IMR-90 (cell line): ENCODE results near the gene CD300C. TPM values are rescaled to one million over a fixed set of nuclear protein-coding genes. Genes with fewer than 3 reads are reported as not detected.
"Not testable (repeated sequence)": the region's sequence is repeated elsewhere in the genome, so short reads cannot be mapped to it uniquely, and the experiment has no call there.

ENCODE experiments used
- ATAC-seq: fragments of 200-7000 bp; cut with Tn5 transposase; 2 replicates; pipeline ENCODE4 v1.9.1; 2020; ENCODE audit warnings: low read depth, mild to moderate bottlenecking, moderate library complexity
- BruUV-seq: library from RNA; stranded (reverse); fragments of 400-500 nt; replicated peaks from 2 replicates; lab custom pipeline; 2021; lab: Mats Ljungman, UMichigan
- CTCF ChIA-PET: fragments of 300-600 bp; formaldehyde crosslinking; extraction: SDS; loops from one replicate; lab custom pipeline; 2021; ENCODE audit warnings: antibody characterized with exemption; lab: Yijun Ruan, JAX
- POLR2A ChIA-PET: fragments of 300-600 bp; sonication (Branson Sonifier 250); formaldehyde crosslinking; loops from one replicate; lab custom pipeline; 2022; ENCODE audit warnings: antibody characterized with exemption; ENCODE audit not compliant: unreplicated experiment; lab: Charles Lee
- DNase-seq: peaks from one replicate; pipeline ENCODE4 v3.0.0; 2013
- H2AFZ ChIP-seq: replicated peaks from 2 replicates; pipeline ENCODE3; 2013; ENCODE audit warnings: low read length, mild to moderate bottlenecking; ENCODE audit not compliant: poor library complexity
- H2AK5ac ChIP-seq: 2 replicates; pipeline ENCODE4 v1.6.1; 2013; ENCODE audit warnings: low read depth, low read length, inconsistent platforms
- H2AK9ac ChIP-seq: replicated peaks from 2 replicates; pipeline ENCODE3; 2013; ENCODE audit warnings: mild to moderate bottlenecking, low read depth, low read length, moderate library complexity; ENCODE audit not compliant: poor library complexity
- H2BK120ac ChIP-seq: 2 replicates; pipeline ENCODE4 v1.6.1; 2013; ENCODE audit warnings: low read depth, low read length, inconsistent platforms
- H2BK15ac ChIP-seq: 3 replicates; pipeline ENCODE4 v1.6.1; 2013; ENCODE audit warnings: low read depth, low read length, inconsistent platforms
- H2BK20ac ChIP-seq: 2 replicates; pipeline ENCODE4 v1.6.1; 2013; ENCODE audit warnings: low read depth, mild to moderate bottlenecking, inconsistent platforms, low read length, moderate library complexity
- H2BK5ac ChIP-seq: 2 replicates; pipeline ENCODE4 v1.6.1; 2013; ENCODE audit warnings: mild to moderate bottlenecking, low read depth, low read length, inconsistent platforms; ENCODE audit not compliant: poor library complexity, severe bottlenecking
- H3K14ac ChIP-seq: replicated peaks from 2 replicates; pipeline ENCODE4 v1.6.1; 2013; ENCODE audit warnings: low read depth, low read length, inconsistent platforms
- H3K18ac ChIP-seq: 2 replicates; pipeline ENCODE4 v1.6.1; 2013; ENCODE audit warnings: low read depth, low read length, control low read depth
- H3K23ac ChIP-seq: 2 replicates; pipeline ENCODE4 v1.6.1; 2013; ENCODE audit warnings: low read depth, low read length, inconsistent platforms
- H3K27ac ChIP-seq: 2 replicates; pipeline ENCODE4 v1.5.1; 2013; ENCODE audit warnings: mild to moderate bottlenecking, control low read depth, low read length; ENCODE audit not compliant: insufficient read depth
- H3K27me3 ChIP-seq: 2 replicates; pipeline ENCODE4 v1.6.1; 2013; ENCODE audit warnings: low read length; ENCODE audit not compliant: control insufficient read depth, insufficient read depth
- H3K36me3 ChIP-seq: 2 replicates; pipeline ENCODE4 v1.6.1; 2013; ENCODE audit warnings: low read length, mixed read lengths; ENCODE audit not compliant: control insufficient read depth, insufficient read depth
- H3K4ac ChIP-seq: 2 replicates; pipeline ENCODE4 v1.6.1; 2013; ENCODE audit warnings: low read depth, low read length, inconsistent platforms
- H3K4me1 ChIP-seq: 2 replicates; pipeline ENCODE4 v1.6.1; 2013; ENCODE audit warnings: low read length, mixed read lengths; ENCODE audit not compliant: control insufficient read depth, insufficient read depth
- H3K4me2 ChIP-seq: 2 replicates; pipeline ENCODE4 v1.6.1; 2013; ENCODE audit warnings: low read depth, mild to moderate bottlenecking, control low read depth, low read length, moderate library complexity
- H3K4me3 ChIP-seq: 2 replicates; pipeline ENCODE4 v1.5.1; 2013; ENCODE audit warnings: low read depth, mild to moderate bottlenecking, control low read depth, low read length, moderate library complexity; ENCODE audit not compliant: insufficient read depth
- H3K56ac ChIP-seq: 2 replicates; pipeline ENCODE4 v1.6.1; 2013; ENCODE audit warnings: low read length, inconsistent platforms; ENCODE audit not compliant: insufficient read depth; ENCODE audit errors: extremely low read depth
- H3K79me1 ChIP-seq, 2 experiments: 2 replicates each; pipeline ENCODE4 v1.6.1; 2013; ENCODE audit warnings: low read length in 2 of 2, inconsistent platforms in 1 of 2, low read depth in 1 of 2
- H3K9ac ChIP-seq: 2 replicates; pipeline ENCODE4 v1.6.1; 2013; ENCODE audit warnings: low read depth, low read length, control low read depth
- H3K9me1 ChIP-seq: 2 replicates; pipeline ENCODE4 v1.6.1; 2013; ENCODE audit warnings: low read length, inconsistent platforms; ENCODE audit not compliant: insufficient read depth
- H3K9me3 ChIP-seq: 2 replicates; pipeline ENCODE4 v1.6.1; 2013; ENCODE audit warnings: low read length; ENCODE audit not compliant: control insufficient read depth, insufficient read depth
- H4K20me1 ChIP-seq: 2 replicates; pipeline ENCODE4 v1.6.1; 2013; ENCODE audit warnings: low read length, inconsistent platforms; ENCODE audit not compliant: insufficient read depth
- H4K5ac ChIP-seq: 2 replicates; pipeline ENCODE4 v1.6.1; 2013; ENCODE audit warnings: mild to moderate bottlenecking, low read depth, low read length, control low read depth
- H4K8ac ChIP-seq, 2 experiments: 2 replicates each; pipeline ENCODE4 v1.6.1; 2013; ENCODE audit warnings: low read depth in 2 of 2, low read length in 2 of 2, control low read depth in 1 of 2, inconsistent platforms in 1 of 2
- H4K91ac ChIP-seq: 2 replicates; pipeline ENCODE4 v1.6.1; 2013; ENCODE audit warnings: low read depth, low read length, inconsistent platforms; ENCODE audit not compliant: insufficient read depth
- BHLHE40 ChIP-seq: fragments of 150-350 bp; IDR thresholded peaks from 2 replicates; pipeline ENCODE4 v1.6.1; 2016; ENCODE audit warnings: mild to moderate bottlenecking, low read depth, low read length
- CHD1 ChIP-seq: IDR thresholded peaks from 2 replicates; pipeline ENCODE4 v1.6.1; 2012; ENCODE audit warnings: low read depth, low read length, improper control_type of control experiment
- FOS ChIP-seq: fragments of 150-350 bp; IDR thresholded peaks from 2 replicates; pipeline ENCODE4 v1.6.1; 2016; ENCODE audit warnings: low read depth, low read length
- MAFK ChIP-seq: IDR thresholded peaks from 2 replicates; pipeline ENCODE4 v1.6.1; 2012; ENCODE audit warnings: low read depth, low read length, improper control_type of control experiment
- NFE2L2 ChIP-seq: fragments of 150-350 bp; IDR thresholded peaks from 2 replicates; pipeline ENCODE4 v1.6.1; 2016; ENCODE audit warnings: low read depth, mild to moderate bottlenecking, low read length
- SMC3 ChIP-seq: fragments of 150-350 bp; IDR thresholded peaks from 2 replicates; pipeline ENCODE4 v1.6.1; 2016; ENCODE audit warnings: low read depth, mild to moderate bottlenecking, antibody characterized with exemption, low read length, moderate library complexity
- WGBS, 2 experiments: methylation state at CpG; one replicate each; pipeline versions ENCODE4 v1.1.5 to v1.1.7; 2013; ENCODE audit warnings: missing lambda C conversion rate in 2 of 2; ENCODE audit not compliant: insufficient read length in 1 of 2; ENCODE audit errors: extremely low coverage in 2 of 2; 5-methylcytosine and 5-hydroxymethylcytosine counted together
- dilution Hi-C: fragments of 300-500 bp; cut with HindIII; formaldehyde crosslinking; loops from one replicate; pipeline ENCODE4 v1.14.3; 2018; ENCODE audit warnings: low sequenced_read_pairs; ENCODE audit not compliant: unreplicated experiment
- in situ Hi-C: fragments of 300-500 bp; cut with MboI; formaldehyde crosslinking; loops from 3 replicates; pipeline ENCODE4 v1.14.3; 2019; ENCODE audit warnings: low sequenced_read_pairs, inconsistent platforms, mixed read lengths
- intact Hi-C: fragments of 100-400 bp; cut with micrococcal nuclease; formaldehyde crosslinking; loops from 2 replicates; pipeline ENCODE4 v1.10.0; 2022
- polyA plus RNA-seq, 3 experiments: library from polyadenylated mRNA; depleted of rRNA; stranded (reverse); fragments of >200 nt; gene quantifications; 2 replicates each; pipeline ENCODE4 v1.2.3, GENCODE V29; 2012; ENCODE audit warnings: low replicate concordance in 1 of 3
- total RNA-seq: library from RNA; depleted of rRNA; stranded (reverse); fragments of >200 nt; gene quantifications from 2 replicates; pipeline ENCODE4 v1.2.3, GENCODE V29; 2012
- TF ChIP-seq, protein P1 (sequence below): conservative IDR thresholded peaks from 2 replicates; pipeline ENCODE4 v1.5.1; 2012; ENCODE audit warnings: mild to moderate bottlenecking, low read depth, low read length, improper control_type of control experiment

Gene CD300C
- total and polyA plus RNA-seq, 2 of the 4 experiments (the other 2 are of a cell fraction), result not detected

- H3K23ac ChIP-seq, result no peak overlapping the region
- no peak overlapping the region for H4K5ac ChIP-seq
- H3K14ac ChIP-seq, result no peak overlapping the region
- H3K4me3 ChIP-seq, result no peak overlapping the region
- H4K20me1 ChIP-seq, result no peaks in the 10 kb centered on the region
- H2AK5ac ChIP-seq, result no peak overlapping the region
- H4K8ac ChIP-seq, result no peak overlapping the region
- H2AK9ac ChIP-seq, result no peak overlapping the region
- H3K18ac ChIP-seq, result no peak overlapping the region
- CTCF ChIA-PET, result no interaction called here
- no peak overlapping the region for H3K56ac ChIP-seq
- H3K27ac ChIP-seq, result no peak overlapping the region
- no peak overlapping the region for H4K91ac ChIP-seq
- no peaks in the 10 kb centered on the region for H3K4me1 ChIP-seq
- no peaks in the 10 kb centered on the region for H3K27me3 ChIP-seq
- DNase-seq (no peak), ATAC-seq (no peak)
- no TSS peak for BruUV-seq
- H3K4ac ChIP-seq, result no peak overlapping the region
- no peak overlapping the region for H2BK20ac ChIP-seq
- TF ChIP-seq MAFK, result no peak
- TF ChIP-seq, protein P1, sequence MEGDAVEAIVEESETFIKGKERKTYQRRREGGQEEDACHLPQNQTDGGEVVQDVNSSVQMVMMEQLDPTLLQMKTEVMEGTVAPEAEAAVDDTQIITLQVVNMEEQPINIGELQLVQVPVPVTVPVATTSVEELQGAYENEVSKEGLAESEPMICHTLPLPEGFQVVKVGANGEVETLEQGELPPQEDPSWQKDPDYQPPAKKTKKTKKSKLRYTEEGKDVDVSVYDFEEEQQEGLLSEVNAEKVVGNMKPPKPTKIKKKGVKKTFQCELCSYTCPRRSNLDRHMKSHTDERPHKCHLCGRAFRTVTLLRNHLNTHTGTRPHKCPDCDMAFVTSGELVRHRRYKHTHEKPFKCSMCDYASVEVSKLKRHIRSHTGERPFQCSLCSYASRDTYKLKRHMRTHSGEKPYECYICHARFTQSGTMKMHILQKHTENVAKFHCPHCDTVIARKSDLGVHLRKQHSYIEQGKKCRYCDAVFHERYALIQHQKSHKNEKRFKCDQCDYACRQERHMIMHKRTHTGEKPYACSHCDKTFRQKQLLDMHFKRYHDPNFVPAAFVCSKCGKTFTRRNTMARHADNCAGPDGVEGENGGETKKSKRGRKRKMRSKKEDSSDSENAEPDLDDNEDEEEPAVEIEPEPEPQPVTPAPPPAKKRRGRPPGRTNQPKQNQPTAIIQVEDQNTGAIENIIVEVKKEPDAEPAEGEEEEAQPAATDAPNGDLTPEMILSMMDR, result no peak
- TF ChIP-seq SMC3, result no peak
- TF ChIP-seq FOS, result no peak
- no peak for TF ChIP-seq CHD1
- no peak for TF ChIP-seq NFE2L2
- no peak for TF ChIP-seq BHLHE40
- no peaks in the 10 kb centered on the region for H3K9me1 ChIP-seq
- no peak overlapping the region for H3K9ac ChIP-seq
- no peak overlapping the region for H2AFZ ChIP-seq
- no peaks in the 10 kb centered on the region for H3K79me1 ChIP-seq
- H2BK15ac ChIP-seq, result no peak overlapping the region
- no peak overlapping the region for H2BK120ac ChIP-seq
- no peaks in the 10 kb centered on the region for H3K36me3 ChIP-seq
- no peak overlapping the region for H3K4me2 ChIP-seq
- no peak overlapping the region for H2BK5ac ChIP-seq
- dilution Hi-C loops (no loop called here), in situ Hi-C loops (no loop called here), intact Hi-C loops (no loop called here)
- POLR2A ChIA-PET, result no interaction called here
- H3K9me3 ChIP-seq, result peaks cover 10% of the 10 kb centered on the region
Observed at GRCh38 chr17:74508156-74508555, 37.8 kb downstream of the CD300C start.

GRCh38 chr17:74503949-74504348, 42.0 kb downstream of the CD300C start:
- H3K79me1 ChIP-seq, H3K14ac ChIP-seq, DNase-seq, H3K4me2 ChIP-seq, intact Hi-C loops, H4K20me1 ChIP-seq, H3K4ac ChIP-seq, H3K27ac ChIP-seq, H4K5ac ChIP-seq, H2BK20ac ChIP-seq, H4K91ac ChIP-seq, H2AFZ ChIP-seq, H2BK15ac ChIP-seq, H3K9ac ChIP-seq, H3K9me3 ChIP-seq, H3K36me3 ChIP-seq, in situ Hi-C loops, H3K23ac ChIP-seq, POLR2A ChIA-PET, H2BK5ac ChIP-seq, H2AK5ac ChIP-seq, H2AK9ac ChIP-seq, CTCF ChIA-PET, BruUV-seq, H4K8ac ChIP-seq, dilution Hi-C loops, ATAC-seq, H3K9me1 ChIP-seq, H3K27me3 ChIP-seq, H3K4me3 ChIP-seq, H3K56ac ChIP-seq, H2BK120ac ChIP-seq, H3K4me1 ChIP-seq, H3K18ac ChIP-seq: not testable (repeated sequence)
- 7% methylated on average over 3 of the region's 5 CpGs; no CpG with 5 or more reads in 1 of the 2 experiments for WGBS, 2 experiments
